SK-N-SH treated with all-trans-retinoic acid at 6 μM for 48 hours (cell line): ENCODE results near the gene NME7.

Source experiments
- ATAC-seq: fragments of 200-7000 bp; cut with Tn5 transposase; 3 replicates; pipeline ENCODE4 v1.9.1; 2020; ENCODE audit warnings: mild to moderate bottlenecking, moderate library complexity
- ARNTL ChIP-seq: fragments of 450-650 bp; formaldehyde crosslinking; IDR thresholded peaks from 2 replicates; pipeline ENCODE4 v1.5.0; 2020; ENCODE audit warnings: low read depth, mild to moderate bottlenecking, moderate library complexity, borderline replicate concordance
- BACH2 ChIP-seq: fragments of 250-450 bp; sonication (Bioruptor Pico); IDR thresholded peaks from 2 replicates; pipeline ENCODE4 v1.9.0; 2021; ENCODE audit warnings: mild to moderate bottlenecking, borderline replicate concordance
- CREB5 ChIP-seq: fragments of 250-450 bp; sonication (Bioruptor Pico); IDR thresholded peaks from 2 replicates; pipeline ENCODE4 v1.5.1; 2020; ENCODE audit warnings: low read depth, mild to moderate bottlenecking, moderate library complexity
- ESRRG ChIP-seq: fragments of 250-450 bp; sonication (Bioruptor Pico); IDR thresholded peaks from 2 replicates; pipeline ENCODE4 v1.6.1; 2021; ENCODE audit warnings: mild to moderate bottlenecking
- OSR1 ChIP-seq: fragments of 250-450 bp; sonication (Bioruptor Pico); IDR thresholded peaks from 2 replicates; pipeline ENCODE4 v1.8.0; 2022; ENCODE audit warnings: moderate library complexity, mild to moderate bottlenecking, inconsistent platforms
- PATZ1 ChIP-seq: fragments of 250-450 bp; sonication (Bioruptor Pico); IDR thresholded peaks from 2 replicates; pipeline ENCODE4 v1.8.0; 2020; ENCODE audit warnings: mild to moderate bottlenecking, moderate library complexity, borderline replicate concordance
- PPARA ChIP-seq: fragments of 250-450 bp; sonication (Bioruptor Pico); IDR thresholded peaks from 2 replicates; pipeline ENCODE4 v1.5.0; 2020; ENCODE audit warnings: mild to moderate bottlenecking, borderline replicate concordance
- RARB ChIP-seq: fragments of 250-450 bp; sonication (Bioruptor Pico); IDR thresholded peaks from 2 replicates; pipeline ENCODE4 v1.8.0; 2021; ENCODE audit warnings: mild to moderate bottlenecking, moderate library complexity
- SNAI2 ChIP-seq: fragments of 250-450 bp; sonication (Bioruptor Pico); IDR thresholded peaks from 2 replicates; pipeline ENCODE4 v1.5.0; 2020; ENCODE audit warnings: mild to moderate bottlenecking, moderate library complexity
- TCF4 ChIP-seq: fragments of 250-450 bp; sonication (Bioruptor Pico); IDR thresholded peaks from 2 replicates; pipeline ENCODE4 v1.8.0; 2021; ENCODE audit warnings: mild to moderate bottlenecking, moderate library complexity, borderline replicate concordance
- TOX ChIP-seq: fragments of 250-450 bp; sonication (Bioruptor Pico); IDR thresholded peaks from 2 replicates; pipeline ENCODE4 v1.8.0; 2021; ENCODE audit warnings: mild to moderate bottlenecking, moderate library complexity, borderline replicate concordance
- ZC3H10 ChIP-seq: fragments of 250-450 bp; sonication (Bioruptor Pico); IDR thresholded peaks from 2 replicates; pipeline ENCODE4 v1.5.1; 2021; ENCODE audit warnings: mild to moderate bottlenecking, moderate library complexity
- ZFP3 ChIP-seq: fragments of 250-450 bp; sonication (Bioruptor Pico); IDR thresholded peaks from 2 replicates; pipeline ENCODE4 v1.5.0; 2020; ENCODE audit warnings: mild to moderate bottlenecking, moderate library complexity
- ZNF565 ChIP-seq: fragments of 450-650 bp; formaldehyde crosslinking; conservative IDR thresholded peaks from 2 replicates; pipeline ENCODE4 v1.5.0; 2020; ENCODE audit warnings: low read depth, mild to moderate bottlenecking, moderate library complexity
- ZNF70 ChIP-seq: fragments of 450-650 bp; formaldehyde crosslinking; IDR thresholded peaks from 2 replicates; pipeline ENCODE4 v1.5.0; 2020; ENCODE audit warnings: mild to moderate bottlenecking, moderate library complexity
- ZNF8 ChIP-seq: fragments of 450-650 bp; formaldehyde crosslinking; IDR thresholded peaks from 2 replicates; pipeline ENCODE4 v1.5.0; 2020; ENCODE audit warnings: mild to moderate bottlenecking, moderate library complexity
- TF ChIP-seq, protein P1 (sequence below): fragments of 250-450 bp; sonication (Bioruptor Pico); IDR thresholded peaks from 2 replicates; pipeline ENCODE4 v1.5.0; 2020; ENCODE audit warnings: mild to moderate bottlenecking, moderate library complexity
- TF ChIP-seq, protein P2 (sequence below): fragments of 250-450 bp; sonication (Bioruptor Pico); IDR thresholded peaks from 2 replicates; pipeline ENCODE4 v1.5.1; 2021; ENCODE audit warnings: mild to moderate bottlenecking, moderate library complexity
- TF ChIP-seq, protein P3 (sequence below): fragments of 250-450 bp; sonication (Bioruptor Pico); IDR thresholded peaks from 2 replicates; pipeline ENCODE4 v1.8.0; 2021; ENCODE audit warnings: low read depth, mild to moderate bottlenecking, moderate library complexity, borderline replicate concordance

Gene NME7

GRCh38 chr1:169381162-169381561 is 13.6 kb upstream of the NME7 start:
- no peak for TF ChIP-seq CREB5 (CRISPR knock-in tag)
- no peak for TF ChIP-seq TOX (CRISPR knock-in tag)
- no peak for TF ChIP-seq ZNF8 (CRISPR knock-in tag)
- no peak for TF ChIP-seq ARNTL (CRISPR knock-in tag)
- TF ChIP-seq PATZ1 = no peak
- TF ChIP-seq TCF4 (CRISPR knock-in tag) = no peak
- no peak for TF ChIP-seq ZNF565 (CRISPR knock-in tag)
- no peak for TF ChIP-seq RARB (CRISPR knock-in tag)
- no peak for ATAC-seq

GRCh38 chr1:169371404-169371803 is 3.8 kb upstream of the NME7 start:
- ATAC-seq = no peak
- TF ChIP-seq ZFP3 (CRISPR knock-in tag) (no peak), TCF4 (CRISPR knock-in tag) (no peak), ZC3H10 (CRISPR knock-in tag) (no peak), ESRRG (no peak), BACH2 (CRISPR knock-in tag) (no peak), ARNTL (CRISPR knock-in tag) (no peak), OSR1 (CRISPR knock-in tag) (no peak), SNAI2 (CRISPR knock-in tag) (no peak), TOX (CRISPR knock-in tag) (no peak), PPARA (CRISPR knock-in tag) (no peak), ZNF70 (CRISPR knock-in tag) (no peak), PATZ1 (no peak)
- TF ChIP-seq, all 23 proteins: peak for 0

DNA sequence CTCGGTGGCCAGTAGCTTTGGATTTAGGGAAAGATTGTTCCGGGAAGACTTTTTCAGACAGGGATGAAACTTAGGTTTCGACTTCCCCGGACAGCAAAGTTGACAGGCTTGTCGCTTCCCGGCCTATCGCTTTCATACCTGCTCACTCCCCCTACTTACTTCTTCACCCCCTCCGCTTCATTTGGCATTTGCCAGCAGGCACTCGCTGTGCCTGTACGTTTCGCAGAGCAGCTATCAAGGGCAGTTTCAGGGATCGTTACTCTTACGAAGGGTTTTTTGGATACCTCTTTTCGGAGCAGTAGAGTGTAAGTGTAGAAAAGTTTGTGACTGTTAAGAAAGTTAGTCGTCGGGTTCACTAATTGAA is 791 bp upstream of the NME7 start:
- no peak for TF ChIP-seq ZFP3 (CRISPR knock-in tag)
- TF ChIP-seq ARNTL (CRISPR knock-in tag) = no peak
- TF ChIP-seq, protein P1, sequence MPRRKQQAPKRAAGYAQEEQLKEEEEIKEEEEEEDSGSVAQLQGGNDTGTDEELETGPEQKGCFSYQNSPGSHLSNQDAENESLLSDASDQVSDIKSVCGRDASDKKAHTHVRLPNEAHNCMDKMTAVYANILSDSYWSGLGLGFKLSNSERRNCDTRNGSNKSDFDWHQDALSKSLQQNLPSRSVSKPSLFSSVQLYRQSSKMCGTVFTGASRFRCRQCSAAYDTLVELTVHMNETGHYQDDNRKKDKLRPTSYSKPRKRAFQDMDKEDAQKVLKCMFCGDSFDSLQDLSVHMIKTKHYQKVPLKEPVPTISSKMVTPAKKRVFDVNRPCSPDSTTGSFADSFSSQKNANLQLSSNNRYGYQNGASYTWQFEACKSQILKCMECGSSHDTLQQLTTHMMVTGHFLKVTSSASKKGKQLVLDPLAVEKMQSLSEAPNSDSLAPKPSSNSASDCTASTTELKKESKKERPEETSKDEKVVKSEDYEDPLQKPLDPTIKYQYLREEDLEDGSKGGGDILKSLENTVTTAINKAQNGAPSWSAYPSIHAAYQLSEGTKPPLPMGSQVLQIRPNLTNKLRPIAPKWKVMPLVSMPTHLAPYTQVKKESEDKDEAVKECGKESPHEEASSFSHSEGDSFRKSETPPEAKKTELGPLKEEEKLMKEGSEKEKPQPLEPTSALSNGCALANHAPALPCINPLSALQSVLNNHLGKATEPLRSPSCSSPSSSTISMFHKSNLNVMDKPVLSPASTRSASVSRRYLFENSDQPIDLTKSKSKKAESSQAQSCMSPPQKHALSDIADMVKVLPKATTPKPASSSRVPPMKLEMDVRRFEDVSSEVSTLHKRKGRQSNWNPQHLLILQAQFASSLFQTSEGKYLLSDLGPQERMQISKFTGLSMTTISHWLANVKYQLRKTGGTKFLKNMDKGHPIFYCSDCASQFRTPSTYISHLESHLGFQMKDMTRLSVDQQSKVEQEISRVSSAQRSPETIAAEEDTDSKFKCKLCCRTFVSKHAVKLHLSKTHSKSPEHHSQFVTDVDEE (CRISPR knock-in tag) = no peak
- no peak for TF ChIP-seq CREB5 (CRISPR knock-in tag)
- TF ChIP-seq, protein P2, sequence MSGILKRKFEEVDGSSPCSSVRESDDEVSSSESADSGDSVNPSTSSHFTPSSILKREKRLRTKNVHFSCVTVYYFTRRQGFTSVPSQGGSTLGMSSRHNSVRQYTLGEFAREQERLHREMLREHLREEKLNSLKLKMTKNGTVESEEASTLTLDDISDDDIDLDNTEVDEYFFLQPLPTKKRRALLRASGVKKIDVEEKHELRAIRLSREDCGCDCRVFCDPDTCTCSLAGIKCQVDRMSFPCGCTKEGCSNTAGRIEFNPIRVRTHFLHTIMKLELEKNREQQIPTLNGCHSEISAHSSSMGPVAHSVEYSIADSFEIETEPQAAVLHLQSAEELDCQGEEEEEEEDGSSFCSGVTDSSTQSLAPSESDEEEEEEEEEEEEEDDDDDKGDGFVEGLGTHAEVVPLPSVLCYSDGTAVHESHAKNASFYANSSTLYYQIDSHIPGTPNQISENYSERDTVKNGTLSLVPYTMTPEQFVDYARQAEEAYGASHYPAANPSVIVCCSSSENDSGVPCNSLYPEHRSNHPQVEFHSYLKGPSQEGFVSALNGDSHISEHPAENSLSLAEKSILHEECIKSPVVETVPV (CRISPR knock-in tag) = no peak
- no peak for TF ChIP-seq ZC3H10 (CRISPR knock-in tag)
- TF ChIP-seq ZNF70 (CRISPR knock-in tag) = no peak
- no peak for TF ChIP-seq RARB (CRISPR knock-in tag)
- TF ChIP-seq, protein P3, sequence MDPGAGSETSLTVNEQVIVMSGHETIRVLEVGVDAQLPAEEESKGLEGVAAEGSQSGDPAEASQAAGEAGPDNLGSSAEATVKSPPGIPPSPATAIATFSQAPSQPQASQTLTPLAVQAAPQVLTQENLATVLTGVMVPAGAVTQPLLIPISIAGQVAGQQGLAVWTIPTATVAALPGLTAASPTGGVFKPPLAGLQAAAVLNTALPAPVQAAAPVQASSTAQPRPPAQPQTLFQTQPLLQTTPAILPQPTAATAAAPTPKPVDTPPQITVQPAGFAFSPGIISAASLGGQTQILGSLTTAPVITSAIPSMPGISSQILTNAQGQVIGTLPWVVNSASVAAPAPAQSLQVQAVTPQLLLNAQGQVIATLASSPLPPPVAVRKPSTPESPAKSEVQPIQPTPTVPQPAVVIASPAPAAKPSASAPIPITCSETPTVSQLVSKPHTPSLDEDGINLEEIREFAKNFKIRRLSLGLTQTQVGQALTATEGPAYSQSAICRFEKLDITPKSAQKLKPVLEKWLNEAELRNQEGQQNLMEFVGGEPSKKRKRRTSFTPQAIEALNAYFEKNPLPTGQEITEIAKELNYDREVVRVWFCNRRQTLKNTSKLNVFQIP (CRISPR knock-in tag) = no peak
- TF ChIP-seq ZNF565 (CRISPR knock-in tag) = no peak
- no peak for TF ChIP-seq TCF4 (CRISPR knock-in tag)
- TF ChIP-seq TOX (CRISPR knock-in tag) = no peak
- no peak for TF ChIP-seq SNAI2 (CRISPR knock-in tag)
- TF ChIP-seq PPARA (CRISPR knock-in tag) = no peak
- TF ChIP-seq BACH2 (CRISPR knock-in tag) = no peak
- TF ChIP-seq ESRRG = no peak
- TF ChIP-seq PATZ1 = no peak
- peak; percentile 17 for ATAC-seq
